HCT116 (cell line): ENCODE measurements around the gene SENP8. TPM values are rescaled to one million over a fixed set of nuclear protein-coding genes. Genes with fewer than 3 reads are reported as not detected.

Experiments
- ATAC-seq: fragments of 200-7000 bp; cut with Tn5 transposase; 2 replicates; pipeline ENCODE4 v1.9.1; 2020; ENCODE audit warnings: mild to moderate bottlenecking, moderate library complexity
- BruUV-seq: library from RNA; stranded (reverse); fragments of 400-500 nt; replicated peaks from 2 replicates; lab custom pipeline; 2021; lab: Mats Ljungman, UMichigan
- CTCF ChIA-PET: fragments of 300-600 bp; sonication (Branson Sonifier 250); formaldehyde crosslinking; loops from one replicate; lab custom pipeline; 2021; ENCODE audit warnings: antibody characterized with exemption; lab: Charles Lee
- POLR2A ChIA-PET: fragments of 300-600, 350-600 bp; sonication (Branson Sonifier 250); formaldehyde crosslinking; loops from one replicate; lab custom pipeline; 2021; ENCODE audit warnings: antibody characterized with exemption; lab: Charles Lee
- RAD21 ChIA-PET, 2 experiments: fragments of 300-600 bp; sonication (Branson Sonifier 250); formaldehyde crosslinking; loops; one replicate each; lab custom pipeline; 2023; ENCODE audit warnings: low total read pairs in 2 of 2; ENCODE audit not compliant: uncharacterized antibody in 2 of 2, unreplicated experiment in 2 of 2, low non-redundant PET in 1 of 2; lab: Charles Lee
- DNase-seq: peaks from one replicate; pipeline ENCODE4 v3.0.0-alpha.2; 2010; ENCODE audit warnings: low read depth, low spot score
- H2AFZ ChIP-seq: fragments of 200-600 bp; shearing (Covaris generic), sonication (generic); 2 replicates; pipeline ENCODE4 v1.6.1; 2017; ENCODE audit warnings: low read depth, mixed run types, mixed read lengths, antibody characterized with exemption, low read length; ENCODE audit not compliant: poor library complexity, severe bottlenecking
- H3K27ac ChIP-seq: 2 replicates; pipeline ENCODE4 v1.5.1; 2012; ENCODE audit warnings: low read depth, low read length
- H3K27me3 ChIP-seq: fragments of 200-600 bp; sonication (generic); 2 replicates; pipeline ENCODE4 v1.6.1; 2016; ENCODE audit warnings: mixed run types, low read length, mixed read lengths; ENCODE audit not compliant: insufficient read depth
- H3K36me3 ChIP-seq, 2 experiments: fragments of 200-500 bp in 1 of 2; fragments of 200-600 bp in 1 of 2; sonication (Bioruptor generic) in 1 of 2; sonication (generic) in 1 of 2; 2 replicates each; pipeline versions ENCODE4 v1.5.1 to v1.6.1; 2014 to 2016; ENCODE audit warnings: low read length in 2 of 2, inconsistent platforms in 1 of 2, mixed read lengths in 1 of 2, mixed run types in 1 of 2; ENCODE audit not compliant: insufficient read depth in 2 of 2, control insufficient read depth in 1 of 2
- H3K4me1 ChIP-seq, 2 experiments: fragments of 200-600 bp in 1 of 2; sonication (generic) in 1 of 2; 2 replicates each; pipeline versions ENCODE4 v1.5.1 to v1.6.1; 2012 to 2017; ENCODE audit warnings: low read length in 2 of 2, inconsistent platforms in 1 of 2, mild to moderate bottlenecking in 1 of 2, mixed read lengths in 1 of 2, mixed run types in 1 of 2, moderate library complexity in 1 of 2; ENCODE audit not compliant: insufficient read depth in 2 of 2, control insufficient read depth in 1 of 2
- H3K4me2 ChIP-seq: fragments of 200-600 bp; sonication (generic); 2 replicates; pipeline ENCODE4 v1.6.1; 2017; ENCODE audit warnings: mixed run types, low read length, mixed read lengths
- H3K4me3 ChIP-seq, 2 experiments: fragments of 200-600 bp in 1 of 2; sonication (generic) in 1 of 2; replicated peaks in 1 of 2; 2 replicates each; pipeline ENCODE4 v1.5.1; 2011 to 2016; ENCODE audit warnings: low read length in 2 of 2, control low read depth in 1 of 2, low read depth in 1 of 2, mild to moderate bottlenecking in 1 of 2, mixed read lengths in 1 of 2, mixed run types in 1 of 2
- H3K79me2 ChIP-seq: fragments of 200-600 bp; sonication (generic); 2 replicates; pipeline ENCODE4 v1.6.1; 2017; ENCODE audit warnings: mild to moderate bottlenecking, mixed run types, low read length, moderate library complexity, mixed read lengths; ENCODE audit not compliant: insufficient read depth
- H3K9ac ChIP-seq: fragments of 200-600 bp; sonication (generic); 2 replicates; pipeline ENCODE4 v1.6.1; 2016; ENCODE audit warnings: low read length, mixed read lengths
- H3K9me2 ChIP-seq: fragments of 200-600 bp; sonication (generic), shearing (Covaris generic); 2 replicates; pipeline ENCODE4 v1.6.1; 2017; ENCODE audit warnings: mixed run types, mild to moderate bottlenecking, moderate library complexity; ENCODE audit not compliant: insufficient read depth
- H3K9me3 ChIP-seq, 2 experiments: fragments of 200-500 bp in 1 of 2; fragments of 200-600 bp in 1 of 2; sonication (Bioruptor generic) in 1 of 2; sonication (generic) in 1 of 2; 2 replicates each; pipeline ENCODE4 v1.6.1; 2014 to 2017; ENCODE audit warnings: low read length in 2 of 2, mixed read lengths in 2 of 2, inconsistent platforms in 1 of 2, low read depth in 1 of 2, mild to moderate bottlenecking in 1 of 2, mixed run types in 1 of 2, moderate library complexity in 1 of 2; ENCODE audit not compliant: control insufficient read depth in 1 of 2, insufficient read depth in 1 of 2
- H4K20me1 ChIP-seq: fragments of 200-600 bp; sonication (generic), shearing (Covaris generic); 2 replicates; pipeline ENCODE4 v1.6.1; 2017; ENCODE audit warnings: mixed run types, mild to moderate bottlenecking, moderate library complexity; ENCODE audit not compliant: insufficient read depth
- CBX3 ChIP-seq: IDR thresholded peaks from 2 replicates; pipeline ENCODE4 v1.6.1; 2012; ENCODE audit warnings: low read depth
- CEBPB ChIP-seq: IDR thresholded peaks from 2 replicates; pipeline ENCODE4 v1.6.1; 2012; ENCODE audit warnings: low read depth
- EGR1 ChIP-seq: IDR thresholded peaks from 2 replicates; pipeline ENCODE4 v1.6.1; 2012; ENCODE audit warnings: low read depth
- EZH2phosphoT487 ChIP-seq: fragments of 200-600 bp; IDR thresholded peaks from 2 replicates; pipeline ENCODE4 v1.6.1; 2018; ENCODE audit warnings: antibody characterized with exemption, borderline replicate concordance
- POLR2AphosphoS5 ChIP-seq: IDR thresholded peaks from 2 replicates; pipeline ENCODE4 v1.6.1; 2011; ENCODE audit warnings: mild to moderate bottlenecking, low read depth, low read length, moderate library complexity
- RAD21 ChIP-seq: IDR thresholded peaks from 2 replicates; pipeline ENCODE4 v1.6.1; 2012; ENCODE audit warnings: low read depth, mild to moderate bottlenecking
- SIN3A ChIP-seq: IDR thresholded peaks from 2 replicates; pipeline ENCODE4 v1.6.1; 2012; ENCODE audit warnings: low read depth
- SP1 ChIP-seq: IDR thresholded peaks from 2 replicates; pipeline ENCODE4 v1.6.1; 2012; ENCODE audit warnings: low read depth
- TCF7L2 ChIP-seq: IDR thresholded peaks from 2 replicates; pipeline ENCODE4 v1.7.0; 2011; ENCODE audit warnings: borderline replicate concordance, inconsistent platforms; ENCODE audit not compliant: insufficient read depth, insufficient read length; ENCODE audit errors: extremely low read depth
- YY1 ChIP-seq: IDR thresholded peaks from 2 replicates; pipeline ENCODE4 v1.6.1; 2011; ENCODE audit warnings: low read length, low read depth, moderate library complexity, mild to moderate bottlenecking; ENCODE audit not compliant: insufficient replicate concordance; ENCODE audit errors: extremely low read depth
- ZFX ChIP-seq: fragments of 450-650 bp; IDR thresholded peaks from 2 replicates; pipeline ENCODE4 v1.6.1; 2017
- ZNF274 ChIP-seq: fragments of 200-500 bp; sonication (Bioruptor generic); IDR thresholded peaks from 2 replicates; pipeline ENCODE4 v1.6.1; 2014; ENCODE audit warnings: mild to moderate bottlenecking, low read depth, low read length, inconsistent platforms
- intact Hi-C: fragments of 100-400 bp; cut with micrococcal nuclease; formaldehyde crosslinking; loops from 2 replicates; pipeline ENCODE4 v1.10.0; 2022
- total RNA-seq: library from RNA; stranded (reverse); gene quantifications from one replicate; pipeline ENCODE4 v1.2.1, GENCODE V29; 2021; ENCODE audit not compliant: unreplicated experiment
- TF ChIP-seq, protein P1 (sequence below): IDR thresholded peaks from 2 replicates; pipeline ENCODE4 v1.6.1; 2012
- TF ChIP-seq, protein P2 (sequence below): IDR thresholded peaks from 2 replicates; pipeline ENCODE4 v1.6.1; 2012; ENCODE audit warnings: low read depth

The SENP8 gene
- total RNA-seq, 1 experiment from 2014 or later: 3.8 TPM

DNA sequence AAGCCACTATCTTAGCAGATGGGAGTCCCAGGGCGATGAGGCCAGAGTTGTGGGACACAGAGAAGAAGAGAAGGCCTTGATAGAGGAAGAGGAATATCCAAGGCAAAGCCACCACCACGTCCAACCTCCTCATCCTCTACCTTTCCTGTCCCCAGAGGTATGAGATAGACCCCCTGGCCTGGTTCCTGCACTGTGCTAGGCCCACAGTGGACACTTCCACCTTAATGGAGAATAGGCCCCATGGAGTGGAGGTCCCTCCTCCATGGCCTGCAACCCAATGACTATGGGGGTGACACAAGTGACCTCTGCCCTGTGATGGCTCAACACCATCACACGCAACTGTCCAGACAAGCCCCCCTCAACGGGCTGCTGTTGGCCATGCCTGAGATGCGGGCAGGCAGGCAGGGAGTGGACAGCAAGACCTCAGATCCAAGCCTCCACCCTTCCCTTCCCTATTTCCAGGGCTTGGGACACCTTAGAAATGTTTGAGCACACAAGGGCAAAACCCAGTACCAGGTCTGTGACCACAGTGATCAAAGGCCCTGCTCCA, 42.6 kb downstream of the SENP8 start:
- ChIA-PET CTCF (no interaction called here), RAD21 (no interaction called here), POLR2A (no interaction called here)
- Histone ChIP-seq H3K27ac (no peak overlapping the region), H4K20me1 (no peaks in the 10 kb centered on the region), H3K4me3 (no peak overlapping the region), H3K4me1 (peaks cover 0 to 6% of the 10 kb centered on the region in 2 experiments; a peak in 2 of 4 replicates), H3K9ac (no peak overlapping the region), H3K79me2 (no peaks in the 10 kb centered on the region), H3K36me3 (no peaks in the 10 kb centered on the region), H3K9me2 (no peaks in the 10 kb centered on the region), H3K4me2 (no peak overlapping the region), H3K9me3 (no peaks in the 10 kb centered on the region), H2AFZ (no peak overlapping the region), H3K27me3 (no peaks in the 10 kb centered on the region)
- BruUV-seq: no TSS peak
- DNase-seq: no peak
- TF ChIP-seq SIN3A: no peak
- TF ChIP-seq ZNF274: no peak
- TF ChIP-seq YY1: no peak
- TF ChIP-seq, protein P1, sequence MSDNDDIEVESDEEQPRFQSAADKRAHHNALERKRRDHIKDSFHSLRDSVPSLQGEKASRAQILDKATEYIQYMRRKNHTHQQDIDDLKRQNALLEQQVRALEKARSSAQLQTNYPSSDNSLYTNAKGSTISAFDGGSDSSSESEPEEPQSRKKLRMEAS: no peak
- TF ChIP-seq TCF7L2: no peak
- no peak for TF ChIP-seq RAD21
- no peak for TF ChIP-seq ZFX
- no peak for TF ChIP-seq EZH2phosphoT487
- TF ChIP-seq CEBPB: no peak
- TF ChIP-seq POLR2AphosphoS5: no peak
- TF ChIP-seq CBX3: no peak
- no peak for TF ChIP-seq SP1
- TF ChIP-seq, protein P2, sequence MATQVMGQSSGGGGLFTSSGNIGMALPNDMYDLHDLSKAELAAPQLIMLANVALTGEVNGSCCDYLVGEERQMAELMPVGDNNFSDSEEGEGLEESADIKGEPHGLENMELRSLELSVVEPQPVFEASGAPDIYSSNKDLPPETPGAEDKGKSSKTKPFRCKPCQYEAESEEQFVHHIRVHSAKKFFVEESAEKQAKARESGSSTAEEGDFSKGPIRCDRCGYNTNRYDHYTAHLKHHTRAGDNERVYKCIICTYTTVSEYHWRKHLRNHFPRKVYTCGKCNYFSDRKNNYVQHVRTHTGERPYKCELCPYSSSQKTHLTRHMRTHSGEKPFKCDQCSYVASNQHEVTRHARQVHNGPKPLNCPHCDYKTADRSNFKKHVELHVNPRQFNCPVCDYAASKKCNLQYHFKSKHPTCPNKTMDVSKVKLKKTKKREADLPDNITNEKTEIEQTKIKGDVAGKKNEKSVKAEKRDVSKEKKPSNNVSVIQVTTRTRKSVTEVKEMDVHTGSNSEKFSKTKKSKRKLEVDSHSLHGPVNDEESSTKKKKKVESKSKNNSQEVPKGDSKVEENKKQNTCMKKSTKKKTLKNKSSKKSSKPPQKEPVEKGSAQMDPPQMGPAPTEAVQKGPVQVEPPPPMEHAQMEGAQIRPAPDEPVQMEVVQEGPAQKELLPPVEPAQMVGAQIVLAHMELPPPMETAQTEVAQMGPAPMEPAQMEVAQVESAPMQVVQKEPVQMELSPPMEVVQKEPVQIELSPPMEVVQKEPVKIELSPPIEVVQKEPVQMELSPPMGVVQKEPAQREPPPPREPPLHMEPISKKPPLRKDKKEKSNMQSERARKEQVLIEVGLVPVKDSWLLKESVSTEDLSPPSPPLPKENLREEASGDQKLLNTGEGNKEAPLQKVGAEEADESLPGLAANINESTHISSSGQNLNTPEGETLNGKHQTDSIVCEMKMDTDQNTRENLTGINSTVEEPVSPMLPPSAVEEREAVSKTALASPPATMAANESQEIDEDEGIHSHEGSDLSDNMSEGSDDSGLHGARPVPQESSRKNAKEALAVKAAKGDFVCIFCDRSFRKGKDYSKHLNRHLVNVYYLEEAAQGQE: no peak
- TF ChIP-seq EGR1: no peak
- intact Hi-C loops: no loop called here
- ATAC-seq: no peak
